HL-60 (cell line): ENCODE results near the gene GNL3.

Experiments
- DNase-seq, 2 experiments: peaks; one replicate each; pipeline ENCODE4 v3.0.0-alpha.2; 2010 to 2020; ENCODE audit warnings: low read depth in 1 of 2, low spot score in 1 of 2
- H3K27ac ChIP-seq: fragments of 250-450 bp; sonication (Bioruptor Pico); replicated peaks from 2 replicates; pipeline ENCODE4 v1.5.1; 2020; ENCODE audit warnings: mild to moderate bottlenecking, moderate library complexity
- H3K27me3 ChIP-seq: fragments of 250-450 bp; sonication (Bioruptor Pico); 2 replicates; pipeline ENCODE4 v1.5.1; 2021; ENCODE audit warnings: mild to moderate bottlenecking, moderate library complexity; ENCODE audit not compliant: insufficient read depth, poor library complexity, severe bottlenecking
- H3K4me3 ChIP-seq: replicated peaks from 2 replicates; pipeline ENCODE4 v1.5.1; 2011; ENCODE audit warnings: mild to moderate bottlenecking, control low read depth, low read length; ENCODE audit not compliant: insufficient read depth
- GABPA ChIP-seq: IDR thresholded peaks from 2 replicates; pipeline ENCODE4 v1.6.1; 2012; ENCODE audit warnings: low read depth
- POLR2AphosphoS5 ChIP-seq: IDR thresholded peaks from 2 replicates; pipeline ENCODE4 v1.6.1; 2012; ENCODE audit warnings: low read depth
- SPI1 ChIP-seq: IDR thresholded peaks from 2 replicates; pipeline ENCODE4 v1.6.1; 2012; ENCODE audit warnings: low read depth, mild to moderate bottlenecking, borderline replicate concordance
- TF ChIP-seq, protein P1 (sequence below): IDR thresholded peaks from one replicate; pipeline ENCODE4 v1.5.1; 2011; ENCODE audit warnings: low read length, control low read depth, inconsistent platforms; ENCODE audit not compliant: insufficient read depth
- TF ChIP-seq, protein P2 (sequence below): IDR thresholded peaks from 2 replicates; pipeline ENCODE4 v1.6.1; 2012; ENCODE audit warnings: low read depth; ENCODE audit not compliant: insufficient replicate concordance

Gene GNL3

GRCh38 chr3:52697632-52697965, 11.8 kb downstream of the GNL3 start:
- no peak for DNase-seq
- H3K4me3 ChIP-seq = no peak overlapping the region
- H3K27me3 ChIP-seq = no peaks in the 10 kb centered on the region
- TF ChIP-seq, protein P1, sequence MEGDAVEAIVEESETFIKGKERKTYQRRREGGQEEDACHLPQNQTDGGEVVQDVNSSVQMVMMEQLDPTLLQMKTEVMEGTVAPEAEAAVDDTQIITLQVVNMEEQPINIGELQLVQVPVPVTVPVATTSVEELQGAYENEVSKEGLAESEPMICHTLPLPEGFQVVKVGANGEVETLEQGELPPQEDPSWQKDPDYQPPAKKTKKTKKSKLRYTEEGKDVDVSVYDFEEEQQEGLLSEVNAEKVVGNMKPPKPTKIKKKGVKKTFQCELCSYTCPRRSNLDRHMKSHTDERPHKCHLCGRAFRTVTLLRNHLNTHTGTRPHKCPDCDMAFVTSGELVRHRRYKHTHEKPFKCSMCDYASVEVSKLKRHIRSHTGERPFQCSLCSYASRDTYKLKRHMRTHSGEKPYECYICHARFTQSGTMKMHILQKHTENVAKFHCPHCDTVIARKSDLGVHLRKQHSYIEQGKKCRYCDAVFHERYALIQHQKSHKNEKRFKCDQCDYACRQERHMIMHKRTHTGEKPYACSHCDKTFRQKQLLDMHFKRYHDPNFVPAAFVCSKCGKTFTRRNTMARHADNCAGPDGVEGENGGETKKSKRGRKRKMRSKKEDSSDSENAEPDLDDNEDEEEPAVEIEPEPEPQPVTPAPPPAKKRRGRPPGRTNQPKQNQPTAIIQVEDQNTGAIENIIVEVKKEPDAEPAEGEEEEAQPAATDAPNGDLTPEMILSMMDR = no peak
- TF ChIP-seq, protein P2, sequence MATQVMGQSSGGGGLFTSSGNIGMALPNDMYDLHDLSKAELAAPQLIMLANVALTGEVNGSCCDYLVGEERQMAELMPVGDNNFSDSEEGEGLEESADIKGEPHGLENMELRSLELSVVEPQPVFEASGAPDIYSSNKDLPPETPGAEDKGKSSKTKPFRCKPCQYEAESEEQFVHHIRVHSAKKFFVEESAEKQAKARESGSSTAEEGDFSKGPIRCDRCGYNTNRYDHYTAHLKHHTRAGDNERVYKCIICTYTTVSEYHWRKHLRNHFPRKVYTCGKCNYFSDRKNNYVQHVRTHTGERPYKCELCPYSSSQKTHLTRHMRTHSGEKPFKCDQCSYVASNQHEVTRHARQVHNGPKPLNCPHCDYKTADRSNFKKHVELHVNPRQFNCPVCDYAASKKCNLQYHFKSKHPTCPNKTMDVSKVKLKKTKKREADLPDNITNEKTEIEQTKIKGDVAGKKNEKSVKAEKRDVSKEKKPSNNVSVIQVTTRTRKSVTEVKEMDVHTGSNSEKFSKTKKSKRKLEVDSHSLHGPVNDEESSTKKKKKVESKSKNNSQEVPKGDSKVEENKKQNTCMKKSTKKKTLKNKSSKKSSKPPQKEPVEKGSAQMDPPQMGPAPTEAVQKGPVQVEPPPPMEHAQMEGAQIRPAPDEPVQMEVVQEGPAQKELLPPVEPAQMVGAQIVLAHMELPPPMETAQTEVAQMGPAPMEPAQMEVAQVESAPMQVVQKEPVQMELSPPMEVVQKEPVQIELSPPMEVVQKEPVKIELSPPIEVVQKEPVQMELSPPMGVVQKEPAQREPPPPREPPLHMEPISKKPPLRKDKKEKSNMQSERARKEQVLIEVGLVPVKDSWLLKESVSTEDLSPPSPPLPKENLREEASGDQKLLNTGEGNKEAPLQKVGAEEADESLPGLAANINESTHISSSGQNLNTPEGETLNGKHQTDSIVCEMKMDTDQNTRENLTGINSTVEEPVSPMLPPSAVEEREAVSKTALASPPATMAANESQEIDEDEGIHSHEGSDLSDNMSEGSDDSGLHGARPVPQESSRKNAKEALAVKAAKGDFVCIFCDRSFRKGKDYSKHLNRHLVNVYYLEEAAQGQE = no peak
- TF ChIP-seq POLR2AphosphoS5 (no peak), SPI1 (no peak), GABPA (no peak)
- H3K27ac ChIP-seq = no peak overlapping the region

DNA sequence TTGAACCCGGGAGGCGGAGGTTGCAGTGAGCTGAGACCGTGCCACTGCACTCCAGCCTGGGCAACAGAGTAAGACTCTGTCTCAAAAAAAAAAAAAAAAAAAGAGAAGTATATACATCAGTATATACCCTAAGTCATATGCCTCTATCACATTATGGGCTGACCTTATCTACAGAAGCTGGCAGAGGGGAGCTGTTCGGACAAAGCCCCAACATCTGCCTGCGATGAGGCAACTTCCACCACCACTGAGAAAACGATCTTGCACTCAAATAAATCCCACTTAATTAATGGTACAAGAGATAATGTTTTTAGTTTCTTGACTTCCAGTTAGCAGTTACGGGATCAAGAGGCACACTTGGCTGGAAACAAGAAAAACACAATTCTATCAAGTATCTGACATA, 17.5 kb downstream of the GNL3 start:
- Histone ChIP-seq H3K4me3 (no peak overlapping the region), H3K27me3 (no peaks in the 10 kb centered on the region), H3K27ac (no peak overlapping the region)
- no peak for DNase-seq
- no peak for TF ChIP-seq GABPA
- TF ChIP-seq, protein P2 = no peak
- TF ChIP-seq POLR2AphosphoS5 = no peak

GRCh38 chr3:52704611-52705437, 19.0 kb downstream of the GNL3 start:
- Histone ChIP-seq H3K27ac (peak overlapping the region; percentile 90), H3K27me3 (no peaks in the 10 kb centered on the region), H3K4me3 (peak overlapping the region; percentile 76)
- TF ChIP-seq, protein P1 = no peak
- TF ChIP-seq GABPA (no peak), SPI1 (no peak), POLR2AphosphoS5 (no peak)
- TF ChIP-seq, protein P2 = no peak
- DNase-seq = peak in 1 of 2 experiments; percentile 23
